SJSA1 (cell line): ENCODE data around the gene STARD6. TPM values are rescaled to one million over a fixed set of nuclear protein-coding genes. Genes with fewer than 3 reads are reported as not detected.
A peak's percentile ranks its signal among the peaks of the same experiment; 100 is the strongest.
"Not testable (repeated sequence)": the region's sequence is repeated elsewhere in the genome, so short reads cannot be mapped to it uniquely, and the experiment has no call there.

Experiments used
- DNase-seq, 2 experiments: peaks; one replicate each; pipeline ENCODE4 v3.0.0-alpha.2; 2015 to 2020; ENCODE audit warnings: low spot score in 2 of 2, low read depth in 1 of 2
- H3K27ac ChIP-seq: fragments of 250-450 bp; sonication (Bioruptor Pico); 2 replicates; pipeline ENCODE4 v1.5.1; 2020; ENCODE audit warnings: mild to moderate bottlenecking, moderate library complexity
- H3K27me3 ChIP-seq: fragments of 250-450 bp; sonication (Bioruptor Pico); replicated peaks from 2 replicates; pipeline ENCODE4 v1.5.1; 2020; ENCODE audit warnings: mild to moderate bottlenecking, moderate library complexity
- H3K36me3 ChIP-seq: fragments of 250-450 bp; sonication (Bioruptor Pico); 2 replicates; pipeline ENCODE4 v1.5.1; 2020; ENCODE audit warnings: mild to moderate bottlenecking
- H3K4me1 ChIP-seq: fragments of 250-450 bp; sonication (Bioruptor Pico); replicated peaks from 2 replicates; pipeline ENCODE4 v1.6.1; 2021; ENCODE audit warnings: mild to moderate bottlenecking
- H3K4me3 ChIP-seq: fragments of 250-450 bp; sonication (Bioruptor Pico); 2 replicates; pipeline ENCODE4 v1.5.1; 2020; ENCODE audit warnings: mild to moderate bottlenecking
- H3K9me3 ChIP-seq: fragments of 250-450 bp; sonication (Bioruptor Pico); replicated peaks from 2 replicates; pipeline ENCODE4 v1.5.1; 2020; ENCODE audit warnings: mild to moderate bottlenecking
- total RNA-seq: library from RNA; depleted of rRNA; stranded (reverse); fragments of >200 nt; shearing (Covaris generic); gene quantifications from 2 replicates; pipeline ENCODE4 v1.2.3, GENCODE V29; 2014

The STARD6 gene
- total RNA-seq, 1 experiment from 2014 or later, result 1.2 TPM

DNA sequence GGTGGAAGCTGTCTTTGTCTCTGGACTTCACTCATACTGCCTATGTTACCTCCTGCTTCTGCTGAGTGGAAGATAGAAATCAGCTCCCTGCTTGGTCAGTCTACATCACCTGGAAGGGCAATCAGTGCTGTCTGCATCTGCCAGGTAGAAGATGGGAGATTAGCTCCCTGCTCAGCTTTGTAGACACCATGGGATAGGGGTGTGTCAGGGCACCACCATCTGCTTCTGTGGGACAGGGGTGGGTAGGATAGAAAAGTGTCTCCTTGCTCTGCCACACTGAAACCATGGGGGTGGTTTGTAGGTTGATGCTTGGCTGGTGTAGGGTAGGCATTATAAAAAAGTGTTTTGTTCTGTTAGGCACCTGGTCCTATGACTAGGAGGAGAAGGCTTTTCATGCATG is 34.1 kb downstream of the STARD6 start:
- peaks cover 8% of the 10 kb centered on the region; the same call in 1 of the 2 replicates for H3K4me1 ChIP-seq

GRCh38 chr18:54316071-54316820 is 41.4 kb downstream of the STARD6 start:
- Histone ChIP-seq H3K4me1 (no peaks in the 10 kb centered on the region), H3K27me3 (no peaks in the 10 kb centered on the region; the same call in 1 of the 2 replicates), H3K4me3 (no peak overlapping the region), H3K9me3 (no peaks in the 10 kb centered on the region), H3K36me3 (no peaks in the 10 kb centered on the region), H3K27ac (no peak overlapping the region)
- no peak for DNase-seq

More for the DNA sequence above, 34.1 kb downstream of the STARD6 start:
- Histone ChIP-seq H3K36me3 (no peaks in the 10 kb centered on the region), H3K27me3 (no peaks in the 10 kb centered on the region), H3K27ac (no peak overlapping the region), H3K4me3 (no peak overlapping the region), H3K9me3 (no peaks in the 10 kb centered on the region)
- DNase-seq, result no peak

- H3K27me3 ChIP-seq, H3K27ac ChIP-seq, H3K9me3 ChIP-seq, DNase-seq, H3K4me3 ChIP-seq, H3K36me3 ChIP-seq, H3K4me1 ChIP-seq: not testable (repeated sequence)
Measured at GRCh38 chr18:54309564-54309963, 48.1 kb downstream of the STARD6 start.

DNA sequence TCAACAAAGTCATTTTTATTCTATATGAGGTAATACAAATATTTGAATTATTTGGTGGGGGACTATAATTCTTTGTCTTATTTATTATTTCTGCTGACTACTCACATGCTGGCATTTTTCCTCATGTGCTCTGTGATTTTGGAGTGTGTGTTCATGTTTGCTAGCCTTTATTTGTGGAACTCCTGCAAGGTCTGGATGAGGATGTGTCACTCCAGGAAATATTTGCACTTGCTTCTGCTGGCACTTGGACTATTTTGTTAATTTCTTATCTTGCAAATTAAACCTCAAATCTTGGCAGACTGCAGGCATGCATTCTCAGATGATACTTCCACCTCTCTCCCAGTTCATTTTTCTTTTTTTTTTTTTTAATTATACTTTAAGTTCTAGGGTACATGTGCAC is 54.2 kb downstream of the STARD6 start:
- Histone ChIP-seq H3K9me3 (no peaks in the 10 kb centered on the region), H3K4me3 (no peak overlapping the region), H3K27me3 (no peaks in the 10 kb centered on the region), H3K27ac (no peak overlapping the region), H3K36me3 (no peaks in the 10 kb centered on the region), H3K4me1 (no peaks in the 10 kb centered on the region)
- DNase-seq, result no peak

DNA sequence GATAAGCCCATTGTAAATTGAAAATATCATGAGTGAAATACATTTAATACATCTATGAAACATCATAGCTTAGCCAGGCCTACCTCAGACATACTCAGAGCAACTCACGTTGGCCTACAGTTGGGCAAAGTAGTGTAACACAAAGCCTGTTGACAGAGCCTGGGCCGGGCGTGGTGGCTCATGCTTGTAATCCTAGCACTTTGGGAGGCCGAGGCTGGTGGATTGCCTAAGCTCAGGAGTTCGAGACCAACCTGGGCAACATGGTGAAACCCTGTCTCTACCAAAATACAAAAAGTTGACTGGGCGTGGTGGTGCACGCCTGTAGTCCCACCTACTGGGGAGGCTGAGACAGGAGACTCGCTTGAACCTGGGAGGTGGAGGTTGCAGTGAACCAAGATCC is 58.7 kb downstream of the STARD6 start:
- not testable (repeated sequence) for H3K36me3 ChIP-seq, H3K27ac ChIP-seq, DNase-seq

DNA sequence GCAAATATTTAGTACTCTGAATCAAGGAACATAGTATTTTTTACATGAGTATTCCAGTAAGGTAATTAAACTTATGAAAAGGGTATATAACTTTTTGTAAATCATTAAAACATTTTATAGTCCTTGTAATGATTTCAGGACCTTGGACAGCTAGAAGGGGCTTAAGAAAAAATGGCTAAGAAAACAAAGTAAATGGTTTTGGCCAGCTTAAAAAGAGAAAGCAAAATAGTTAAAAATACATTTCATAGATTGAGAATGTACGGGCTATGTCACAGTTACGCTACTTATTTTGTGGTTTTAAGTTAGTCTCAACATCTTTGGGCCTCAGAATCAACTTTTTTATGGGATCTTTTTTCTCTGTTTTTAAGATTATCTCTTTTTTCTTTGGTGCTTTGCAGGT is 61.6 kb downstream of the STARD6 start:
- Histone ChIP-seq H3K27me3 (no peaks in the 10 kb centered on the region), H3K27ac (no peak overlapping the region), H3K36me3 (peaks cover 7% of the 10 kb centered on the region; the same call in 1 of the 2 replicates), H3K4me3 (no peak overlapping the region), H3K9me3 (no peaks in the 10 kb centered on the region), H3K4me1 (no peaks in the 10 kb centered on the region)
- no peak for DNase-seq

More for the DNA sequence above, 58.7 kb downstream of the STARD6 start:
- not testable (repeated sequence) for H3K9me3 ChIP-seq, H3K4me1 ChIP-seq, H3K4me3 ChIP-seq, H3K27me3 ChIP-seq

DNA sequence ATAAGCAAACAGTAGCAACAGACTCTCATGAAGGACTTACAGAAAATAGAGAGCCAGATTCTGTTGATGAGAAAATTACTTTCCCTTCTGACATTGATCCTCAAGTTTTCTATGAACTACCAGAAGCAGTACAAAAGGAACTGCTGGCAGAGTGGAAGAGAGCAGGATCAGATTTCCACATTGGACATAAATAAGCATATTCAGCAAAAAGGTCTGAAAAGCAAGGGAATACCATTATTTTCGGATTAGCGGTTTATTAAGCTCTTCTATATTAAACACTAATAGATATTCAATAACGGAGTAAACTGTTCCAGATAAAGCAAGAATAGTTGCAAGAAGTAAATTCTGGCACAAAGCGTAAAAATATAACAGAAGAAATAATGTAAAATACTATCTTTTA is 63.4 kb downstream of the STARD6 start:
- no peaks in the 10 kb centered on the region for H3K27me3 ChIP-seq
- DNase-seq, result no peak
- H3K36me3 ChIP-seq, result peaks cover 18% of the 10 kb centered on the region; the same call in 1 of the 2 replicates
- H3K4me3 ChIP-seq, result no peak overlapping the region
- no peaks in the 10 kb centered on the region for H3K4me1 ChIP-seq
- no peaks in the 10 kb centered on the region for H3K9me3 ChIP-seq
- H3K27ac ChIP-seq, result no peak overlapping the region

DNA sequence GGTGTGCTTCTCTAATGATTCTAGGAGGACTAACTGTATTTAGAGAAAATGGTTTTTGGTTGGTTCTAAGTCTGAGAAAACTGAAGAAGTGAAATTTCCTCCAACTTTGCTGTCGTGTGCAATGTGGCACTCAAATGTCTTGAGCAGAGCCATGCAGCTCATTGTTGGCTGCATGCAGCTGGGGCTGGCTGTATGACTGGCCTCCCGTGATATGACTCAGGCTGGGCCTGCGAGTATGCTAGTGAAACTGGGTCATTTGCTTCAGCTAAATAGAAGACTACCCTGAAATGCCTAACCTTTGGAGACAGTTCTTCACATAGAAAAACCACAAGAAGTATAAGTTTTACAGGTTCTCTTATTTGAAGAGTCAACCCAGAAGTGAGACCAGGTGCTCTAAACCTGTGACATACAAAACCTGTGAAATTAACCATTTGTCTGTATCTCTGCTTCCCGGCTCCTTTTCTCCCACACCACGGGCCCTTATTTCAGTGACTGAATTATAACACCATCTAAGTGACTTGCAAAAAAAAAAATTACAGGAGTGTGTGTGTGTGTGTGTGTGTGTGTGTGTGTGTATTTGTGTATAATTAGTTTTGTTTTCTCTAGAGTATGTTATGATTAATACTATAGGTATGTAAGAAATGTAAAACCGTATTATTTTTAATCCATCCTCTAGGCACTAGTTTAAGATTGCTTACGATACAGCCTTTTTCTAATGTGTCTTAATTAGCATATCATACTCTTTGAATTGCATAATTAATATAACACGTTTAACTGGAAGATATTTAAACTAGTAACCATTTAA is 72.5 kb downstream of the STARD6 start:
- Histone ChIP-seq H3K4me1 (peaks cover 5% of the 10 kb centered on the region; the same call in 1 of the 2 replicates), H3K27me3 (no peaks in the 10 kb centered on the region), H3K9me3 (no peaks in the 10 kb centered on the region), H3K36me3 (peaks cover 31% of the 10 kb centered on the region), H3K27ac (peak overlapping the region; percentile 7; the same call in 1 of the 2 replicates), H3K4me3 (no peak overlapping the region)
- peak; percentile 12 to 49 for DNase-seq

GRCh38 chr18:54284535-54284934 is 73.1 kb downstream of the STARD6 start:
- H3K27me3 ChIP-seq, result no peaks in the 10 kb centered on the region
- peaks cover 27% of the 10 kb centered on the region for H3K36me3 ChIP-seq
- DNase-seq, result no peak
- no peaks in the 10 kb centered on the region for H3K9me3 ChIP-seq
- no peak overlapping the region for H3K27ac ChIP-seq
- H3K4me3 ChIP-seq, result no peak overlapping the region
- H3K4me1 ChIP-seq, result peaks cover 5% of the 10 kb centered on the region; the same call in 1 of the 2 replicates

- Histone ChIP-seq H3K4me3 (no peak overlapping the region), H3K4me1 (peaks cover 2% of the 10 kb centered on the region; the same call in 1 of the 2 replicates), H3K27ac (no peak overlapping the region), H3K27me3 (no peaks in the 10 kb centered on the region), H3K9me3 (no peaks in the 10 kb centered on the region), H3K36me3 (peaks cover 21% of the 10 kb centered on the region)
- DNase-seq, result no peak
Measured at GRCh38 chr18:54280220-54280569, 77.5 kb downstream of the STARD6 start.

- H3K9me3 ChIP-seq, result no peaks in the 10 kb centered on the region
- DNase-seq, result no peak
- H3K36me3 ChIP-seq, result peaks cover 16% of the 10 kb centered on the region
- no peak overlapping the region for H3K4me3 ChIP-seq
- no peak overlapping the region for H3K27ac ChIP-seq
- H3K27me3 ChIP-seq, result no peaks in the 10 kb centered on the region
- H3K4me1 ChIP-seq, result no peaks in the 10 kb centered on the region
Measured at GRCh38 chr18:54279477-54280219, 78.0 kb downstream of the STARD6 start.

GRCh38 chr18:54278615-54279014 is 79.0 kb downstream of the STARD6 start:
- no peak overlapping the region for H3K27ac ChIP-seq
- no peak overlapping the region for H3K4me3 ChIP-seq
- peaks cover 8% of the 10 kb centered on the region for H3K36me3 ChIP-seq
- no peaks in the 10 kb centered on the region for H3K9me3 ChIP-seq
- H3K4me1 ChIP-seq, result no peaks in the 10 kb centered on the region
- no peak for DNase-seq
- no peaks in the 10 kb centered on the region for H3K27me3 ChIP-seq

GRCh38 chr18:54277899-54278298 is 79.8 kb downstream of the STARD6 start:
- Histone ChIP-seq H3K4me3 (no peak overlapping the region), H3K27me3 (no peaks in the 10 kb centered on the region), H3K9me3 (no peaks in the 10 kb centered on the region), H3K36me3 (peaks cover 8% of the 10 kb centered on the region), H3K4me1 (no peaks in the 10 kb centered on the region), H3K27ac (no peak overlapping the region)
- DNase-seq, result no peak
